CD4-positive, alpha-beta T cell treated with Interleukin-6 for 4 hours (primary cell): Measurements from ENCODE around the gene PEX19.

ENCODE experiments used
- DNase-seq: peaks from one replicate; pipeline ENCODE4 v3.0.0-alpha.2; 2020; ENCODE audit warnings: mixed read lengths

PEX19 gene

GRCh38 chr1:160237558-160237957, 47.4 kb downstream of the PEX19 start:
- DNase-seq, result no peak

- DNase-seq, result no peak
These were observed 48.1 kb downstream of the PEX19 start for GRCh38 chr1:160236806-160237205.

GRCh38 chr1:160232911-160233310, 52.0 kb downstream of the PEX19 start:
- DNase-seq, result no peak

GRCh38 chr1:160228431-160228830, 56.5 kb downstream of the PEX19 start:
- DNase-seq, result no peak

- no peak for DNase-seq
These were observed 57.4 kb downstream of the PEX19 start for GRCh38 chr1:160227561-160227960.

- DNase-seq, result no peak
These were observed 57.9 kb downstream of the PEX19 start for GRCh38 chr1:160227034-160227433.
